Measurements from ENCODE around the gene SHROOM2.

DNA sequence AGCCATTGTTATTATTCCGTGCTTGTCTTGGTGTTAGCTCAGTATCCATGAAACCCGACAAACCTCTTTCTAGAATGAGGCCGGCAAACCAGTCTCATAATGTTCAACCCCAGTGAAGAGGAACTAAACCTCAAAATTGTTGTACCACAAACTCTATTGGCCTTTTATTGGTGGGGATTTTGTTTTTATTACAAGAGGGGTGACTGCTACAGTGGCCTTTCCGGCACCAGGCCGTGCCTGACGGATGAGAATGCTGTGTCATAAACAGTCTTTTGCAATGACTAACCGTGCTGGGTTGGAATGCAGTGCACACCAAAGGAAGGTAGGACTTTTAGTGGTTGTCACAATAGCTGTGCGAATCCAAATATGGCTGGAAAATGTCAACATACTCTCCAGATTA, 60.8 kb downstream of the SHROOM2 start:
- TF ChIP-seq TAF1 (IDR thresholded peaks at IDR 0.05; ENCODE audit: low read depth): no peak
- TF ChIP-seq EP300 (IDR thresholded peaks at IDR 0.05; ENCODE audit: borderline replicate concordance): no peak
- no peak for TF ChIP-seq ZBTB7A (IDR thresholded peaks at IDR 0.05; ENCODE audit: low read depth)
- TF ChIP-seq, protein P1, sequence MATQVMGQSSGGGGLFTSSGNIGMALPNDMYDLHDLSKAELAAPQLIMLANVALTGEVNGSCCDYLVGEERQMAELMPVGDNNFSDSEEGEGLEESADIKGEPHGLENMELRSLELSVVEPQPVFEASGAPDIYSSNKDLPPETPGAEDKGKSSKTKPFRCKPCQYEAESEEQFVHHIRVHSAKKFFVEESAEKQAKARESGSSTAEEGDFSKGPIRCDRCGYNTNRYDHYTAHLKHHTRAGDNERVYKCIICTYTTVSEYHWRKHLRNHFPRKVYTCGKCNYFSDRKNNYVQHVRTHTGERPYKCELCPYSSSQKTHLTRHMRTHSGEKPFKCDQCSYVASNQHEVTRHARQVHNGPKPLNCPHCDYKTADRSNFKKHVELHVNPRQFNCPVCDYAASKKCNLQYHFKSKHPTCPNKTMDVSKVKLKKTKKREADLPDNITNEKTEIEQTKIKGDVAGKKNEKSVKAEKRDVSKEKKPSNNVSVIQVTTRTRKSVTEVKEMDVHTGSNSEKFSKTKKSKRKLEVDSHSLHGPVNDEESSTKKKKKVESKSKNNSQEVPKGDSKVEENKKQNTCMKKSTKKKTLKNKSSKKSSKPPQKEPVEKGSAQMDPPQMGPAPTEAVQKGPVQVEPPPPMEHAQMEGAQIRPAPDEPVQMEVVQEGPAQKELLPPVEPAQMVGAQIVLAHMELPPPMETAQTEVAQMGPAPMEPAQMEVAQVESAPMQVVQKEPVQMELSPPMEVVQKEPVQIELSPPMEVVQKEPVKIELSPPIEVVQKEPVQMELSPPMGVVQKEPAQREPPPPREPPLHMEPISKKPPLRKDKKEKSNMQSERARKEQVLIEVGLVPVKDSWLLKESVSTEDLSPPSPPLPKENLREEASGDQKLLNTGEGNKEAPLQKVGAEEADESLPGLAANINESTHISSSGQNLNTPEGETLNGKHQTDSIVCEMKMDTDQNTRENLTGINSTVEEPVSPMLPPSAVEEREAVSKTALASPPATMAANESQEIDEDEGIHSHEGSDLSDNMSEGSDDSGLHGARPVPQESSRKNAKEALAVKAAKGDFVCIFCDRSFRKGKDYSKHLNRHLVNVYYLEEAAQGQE (IDR thresholded peaks at IDR 0.05; ENCODE audit: low read depth): no peak
- TF ChIP-seq RAD21 (IDR thresholded peaks at IDR 0.05; ENCODE audit: low read depth): no peak
- TF ChIP-seq YY1 (IDR thresholded peaks at IDR 0.05; ENCODE audit: low read depth): no peak
- TF ChIP-seq, protein P2, sequence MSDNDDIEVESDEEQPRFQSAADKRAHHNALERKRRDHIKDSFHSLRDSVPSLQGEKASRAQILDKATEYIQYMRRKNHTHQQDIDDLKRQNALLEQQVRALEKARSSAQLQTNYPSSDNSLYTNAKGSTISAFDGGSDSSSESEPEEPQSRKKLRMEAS (IDR thresholded peaks at IDR 0.05): no peak
- TF ChIP-seq CEBPB (IDR thresholded peaks at IDR 0.05): no peak
- TF ChIP-seq CREB1 (IDR thresholded peaks at IDR 0.05; ENCODE audit: low read depth): no peak
- TF ChIP-seq TCF12 (IDR thresholded peaks at IDR 0.05; ENCODE audit: low read depth): no peak
- TF ChIP-seq USF1 (IDR thresholded peaks at IDR 0.05): no peak
